GM23338 (cell line): ENCODE results near the gene JAG1. TPM values are rescaled to one million over a fixed set of nuclear protein-coding genes. Genes with fewer than 3 reads are reported as not detected.

Experiments used
- ATAC-seq: fragments of 200-7000 bp; cut with Tn5 transposase; 3 replicates; pipeline ENCODE4 v1.9.1; 2020
- DNase-seq: peaks from one replicate; pipeline ENCODE4 v3.0.0-alpha.2; 2015; ENCODE audit warnings: low spot score
- H2AFZ ChIP-seq: fragments of 200-600 bp; sonication (generic); 2 replicates; pipeline ENCODE4 v1.8.0; 2016; ENCODE audit warnings: antibody characterized with exemption, mild to moderate bottlenecking, moderate library complexity
- H3F3A ChIP-seq: fragments of 200-600 bp; sonication (generic); replicated peaks from 2 replicates; pipeline ENCODE4 v1.8.0; 2017; ENCODE audit warnings: antibody characterized with exemption, mixed run types, low read depth
- H3K27ac ChIP-seq: fragments of 200-600 bp; sonication (generic); 2 replicates; pipeline ENCODE4 v1.6.1; 2016; ENCODE audit warnings: low read depth
- H3K27me3 ChIP-seq: fragments of 200-600 bp; sonication (generic); 2 replicates; pipeline ENCODE4 v1.8.0; 2016; ENCODE audit warnings: mild to moderate bottlenecking, mixed run types, moderate library complexity; ENCODE audit not compliant: insufficient read depth
- H3K36me3 ChIP-seq: fragments of 200-600 bp; sonication (generic); 2 replicates; pipeline ENCODE4 v1.8.0; 2016; ENCODE audit warnings: mild to moderate bottlenecking; ENCODE audit not compliant: insufficient read depth
- H3K4me1 ChIP-seq: fragments of 200-600 bp; sonication (generic); 2 replicates; pipeline ENCODE4 v1.8.0; 2016; ENCODE audit warnings: mild to moderate bottlenecking, moderate library complexity; ENCODE audit not compliant: insufficient read depth
- H3K4me2 ChIP-seq: fragments of 200-600 bp; sonication (generic); 2 replicates; pipeline ENCODE4 v1.7.1; 2017; ENCODE audit warnings: mixed run types
- H3K4me3 ChIP-seq: fragments of 200-600 bp; sonication (generic); 2 replicates; pipeline ENCODE4 v1.6.1; 2016; ENCODE audit warnings: mixed run types
- H3K79me2 ChIP-seq: fragments of 200-600 bp; sonication (generic); replicated peaks from 2 replicates; pipeline ENCODE4 v1.8.0; 2017; ENCODE audit warnings: mild to moderate bottlenecking; ENCODE audit not compliant: insufficient read depth
- H3K9me2 ChIP-seq: fragments of 200-600 bp; sonication (generic); 2 replicates; pipeline ENCODE4 v1.8.0; 2017; ENCODE audit not compliant: insufficient read depth
- H4K20me1 ChIP-seq: fragments of 200-600 bp; sonication (generic); replicated peaks from 2 replicates; pipeline ENCODE4 v1.8.0; 2017; ENCODE audit warnings: mild to moderate bottlenecking; ENCODE audit not compliant: insufficient read depth
- H3K27ac Mint-ChIP-seq: 2 replicates; pipeline ENCODE4 v1.8.0; 2020; ENCODE audit warnings: inconsistent platforms, mild to moderate bottlenecking, moderate library complexity, mixed read lengths
- H3K27me3 Mint-ChIP-seq: 3 replicates; pipeline ENCODE4 v1.8.0; 2022; ENCODE audit warnings: low read depth, mild to moderate bottlenecking, moderate library complexity, mixed read lengths, inconsistent platforms; ENCODE audit not compliant: insufficient read depth, poor library complexity
- H3K36me3 Mint-ChIP-seq: 3 replicates; pipeline ENCODE4 v1.8.0; 2021; ENCODE audit warnings: low read depth, mild to moderate bottlenecking, inconsistent platforms, moderate library complexity, mixed read lengths
- H3K4me1 Mint-ChIP-seq: 3 replicates; pipeline ENCODE4 v1.8.0; 2020; ENCODE audit warnings: mild to moderate bottlenecking, inconsistent platforms, mixed read lengths
- H3K4me3 Mint-ChIP-seq: 3 replicates; pipeline ENCODE4 v1.8.0; 2021; ENCODE audit warnings: moderate library complexity, mild to moderate bottlenecking, inconsistent platforms, mixed read lengths
- H3K9me3 Mint-ChIP-seq: 3 replicates; pipeline ENCODE4 v1.8.0; 2020; ENCODE audit warnings: moderate library complexity, mild to moderate bottlenecking, inconsistent platforms, mixed read lengths
- EZH2 ChIP-seq: fragments of 200-600 bp; sonication (generic); IDR thresholded peaks from one replicate; pipeline ENCODE4 v1.8.0; 2017; ENCODE audit warnings: antibody characterized with exemption, mild to moderate bottlenecking, low read depth; ENCODE audit not compliant: unreplicated experiment
- EZH2phosphoT487 ChIP-seq: fragments of 200-600 bp; sonication (generic); IDR thresholded peaks from one replicate; pipeline ENCODE4 v1.8.1; 2018; ENCODE audit warnings: antibody characterized with exemption; ENCODE audit not compliant: unreplicated experiment
- NANOG ChIP-seq: IDR thresholded peaks from 2 replicates; pipeline ENCODE4 v1.6.1; 2016; ENCODE audit warnings: antibody characterized with exemption, borderline replicate concordance
- POLR2AphosphoS5 ChIP-seq: IDR thresholded peaks from 2 replicates; pipeline ENCODE4 v1.6.1; 2016; ENCODE audit warnings: antibody characterized with exemption, low read depth
- STAT1 ChIP-seq: IDR thresholded peaks from one replicate; pipeline ENCODE4 v1.6.1; 2016; ENCODE audit warnings: antibody characterized with exemption; ENCODE audit not compliant: unreplicated experiment
- ZNF114 ChIP-seq: fragments of 250-450 bp; sonication (Bioruptor Pico); IDR thresholded peaks from 2 replicates; pipeline ENCODE4 v1.5.0; 2020; ENCODE audit warnings: mild to moderate bottlenecking, moderate library complexity
- ZNF331 ChIP-seq: fragments of 250-450 bp; sonication (Bioruptor Pico); IDR thresholded peaks from 2 replicates; pipeline ENCODE4 v1.5.0; 2020; ENCODE audit warnings: low read depth, mild to moderate bottlenecking, moderate library complexity
- polyA plus RNA-seq: library from polyadenylated mRNA; unstranded; fragments of >200 nt; fragmentation: Nextera tagmentation; extraction: Ambion mirVana; gene quantifications from 2 replicates; pipeline ENCODE4 v1.2.1, GENCODE V29; 2016
- total RNA-seq: library from RNA; depleted of rRNA; stranded (reverse); fragments of >200 nt; shearing (Covaris generic); gene quantifications from 2 replicates; pipeline ENCODE4 v1.2.3, GENCODE V29; 2014
- TF ChIP-seq, protein P1 (sequence below): fragments of 250-450 bp; sonication (Bioruptor Pico); IDR thresholded peaks from 2 replicates; pipeline ENCODE4 v1.5.0; 2020; ENCODE audit warnings: mild to moderate bottlenecking, moderate library complexity
- TF ChIP-seq, protein P2 (sequence below): IDR thresholded peaks from one replicate; pipeline ENCODE4 v1.6.1; 2018; ENCODE audit warnings: antibody characterized with exemption; ENCODE audit not compliant: unreplicated experiment
- TF ChIP-seq, protein P3 (sequence below), 2 experiments: fragments of 200-600 bp in 1 of 2; sonication (generic) in 1 of 2; conservative IDR thresholded peaks; 2 replicates each; pipeline versions ENCODE4 v1.5.1 to v1.6.1; 2016 to 2017; ENCODE audit warnings: antibody characterized with exemption in 2 of 2, low read depth in 2 of 2, mild to moderate bottlenecking in 2 of 2, moderate library complexity in 1 of 2

Gene JAG1
- total and polyA plus RNA-seq, 2 experiments from 2014 or later: 9.7 to 46.5 TPM

DNA sequence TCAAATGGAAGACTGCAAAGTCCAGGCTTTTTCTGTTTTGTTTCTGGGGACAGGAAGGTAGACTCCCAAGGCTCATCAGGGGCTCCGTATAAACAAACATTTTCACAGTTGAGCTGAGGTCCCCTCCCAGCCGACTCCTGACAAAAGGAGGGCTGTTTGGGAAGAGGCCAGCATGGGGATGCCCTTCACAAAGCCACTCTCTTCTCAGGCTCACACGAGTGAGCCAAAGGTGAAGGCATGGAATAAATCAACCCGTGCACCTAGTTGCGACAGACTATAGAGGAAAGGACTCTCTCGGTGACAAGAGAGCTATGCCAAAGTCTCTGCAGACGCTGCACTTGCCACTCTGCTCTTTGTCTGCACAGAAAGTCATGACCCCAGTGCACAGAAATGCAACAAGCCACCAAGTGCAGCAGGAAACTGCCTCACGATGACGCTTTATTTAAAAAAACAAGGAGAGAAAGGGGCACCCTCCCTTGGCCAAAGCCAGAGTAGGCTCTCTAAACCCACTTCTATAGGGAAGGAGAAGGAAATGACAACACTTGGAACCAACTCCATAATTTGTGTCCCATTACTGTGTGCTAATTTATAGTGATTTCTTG is 21.0 kb downstream of the JAG1 start:
- TF ChIP-seq NANOG (no peak), ZNF331 (no peak), STAT1 (no peak), EZH2phosphoT487 (no peak), EZH2 (no peak), ZNF114 (CRISPR knock-in tag) (no peak)
- Histone ChIP-seq H3K79me2 (peaks cover 50% of the 10 kb centered on the region), H2AFZ (no peak overlapping the region), H3K4me1 (peaks cover 78% of the 10 kb centered on the region), H4K20me1 (peaks cover 23% of the 10 kb centered on the region), H3K27ac (0 out of 2 replicates have a peak overlapping the region, but pooled peaks have one; percentile 21), H3K36me3 (peaks cover 26% of the 10 kb centered on the region), H3K4me2 (peak overlapping the region; percentile 51; the same call in 1 of the 2 replicates), H3K27me3 (no peaks in the 10 kb centered on the region), H3K4me3 (no peak overlapping the region), H3K9me2 (no peaks in the 10 kb centered on the region), H3F3A (no peaks in the 10 kb centered on the region)
- H3K9me3 Mint-ChIP-seq: no peaks in the 10 kb centered on the region
- H3K4me3 Mint-ChIP-seq: no peak overlapping the region
- DNase-seq (no peak), ATAC-seq (no peak)
- peaks cover 4% of the 10 kb centered on the region for H3K27me3 Mint-ChIP-seq
- peaks cover 89% of the 10 kb centered on the region for H3K36me3 Mint-ChIP-seq
- H3K27ac Mint-ChIP-seq: peak overlapping the region; percentile 85
- H3K4me1 Mint-ChIP-seq: peaks cover 89% of the 10 kb centered on the region

DNA sequence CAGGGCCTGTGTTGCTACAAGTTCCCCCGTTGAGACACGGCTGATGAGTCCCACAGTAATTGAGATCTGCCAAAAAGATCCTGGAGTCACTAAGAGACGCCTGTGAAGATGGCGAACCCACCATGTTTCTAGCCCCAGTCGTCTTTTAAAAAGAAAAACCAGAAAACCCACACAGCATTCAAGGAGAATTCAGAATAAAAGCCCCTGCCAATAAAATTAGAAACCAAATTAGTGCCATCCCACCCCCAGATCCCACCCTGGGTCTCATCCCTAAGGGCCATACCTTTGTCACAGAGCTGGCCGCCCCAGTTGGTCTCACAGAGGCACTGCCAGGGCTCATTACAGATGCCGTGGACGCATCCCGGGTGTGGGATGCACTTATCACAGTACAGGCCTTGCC is 21.6 kb downstream of the JAG1 start:
- no peaks in the 10 kb centered on the region for H3K9me2 ChIP-seq
- peaks cover 72% of the 10 kb centered on the region for H3K4me1 ChIP-seq
- H3K36me3 Mint-ChIP-seq: peaks cover 89% of the 10 kb centered on the region
- H2AFZ ChIP-seq: no peak overlapping the region
- peaks cover 10% of the 10 kb centered on the region for H3K27me3 Mint-ChIP-seq
- peak overlapping the region; percentile 51; the same call in 1 of the 2 replicates for H3K4me2 ChIP-seq
- H3K27ac ChIP-seq: no peak overlapping the region
- H4K20me1 ChIP-seq: peaks cover 24% of the 10 kb centered on the region; the same call in 1 of the 2 replicates
- H3K4me3 Mint-ChIP-seq: no peak overlapping the region
- no peaks in the 10 kb centered on the region for H3F3A ChIP-seq
- no peak for DNase-seq
- H3K9me3 Mint-ChIP-seq: no peaks in the 10 kb centered on the region
- H3K4me1 Mint-ChIP-seq: peaks cover 89% of the 10 kb centered on the region
- H3K79me2 ChIP-seq: peaks cover 44% of the 10 kb centered on the region
- H3K36me3 ChIP-seq: peaks cover 29% of the 10 kb centered on the region
- H3K27me3 ChIP-seq: no peaks in the 10 kb centered on the region
- H3K4me3 ChIP-seq: no peak overlapping the region
- ATAC-seq: no peak
- no peak overlapping the region for H3K27ac Mint-ChIP-seq
- TF ChIP-seq, protein P1, sequence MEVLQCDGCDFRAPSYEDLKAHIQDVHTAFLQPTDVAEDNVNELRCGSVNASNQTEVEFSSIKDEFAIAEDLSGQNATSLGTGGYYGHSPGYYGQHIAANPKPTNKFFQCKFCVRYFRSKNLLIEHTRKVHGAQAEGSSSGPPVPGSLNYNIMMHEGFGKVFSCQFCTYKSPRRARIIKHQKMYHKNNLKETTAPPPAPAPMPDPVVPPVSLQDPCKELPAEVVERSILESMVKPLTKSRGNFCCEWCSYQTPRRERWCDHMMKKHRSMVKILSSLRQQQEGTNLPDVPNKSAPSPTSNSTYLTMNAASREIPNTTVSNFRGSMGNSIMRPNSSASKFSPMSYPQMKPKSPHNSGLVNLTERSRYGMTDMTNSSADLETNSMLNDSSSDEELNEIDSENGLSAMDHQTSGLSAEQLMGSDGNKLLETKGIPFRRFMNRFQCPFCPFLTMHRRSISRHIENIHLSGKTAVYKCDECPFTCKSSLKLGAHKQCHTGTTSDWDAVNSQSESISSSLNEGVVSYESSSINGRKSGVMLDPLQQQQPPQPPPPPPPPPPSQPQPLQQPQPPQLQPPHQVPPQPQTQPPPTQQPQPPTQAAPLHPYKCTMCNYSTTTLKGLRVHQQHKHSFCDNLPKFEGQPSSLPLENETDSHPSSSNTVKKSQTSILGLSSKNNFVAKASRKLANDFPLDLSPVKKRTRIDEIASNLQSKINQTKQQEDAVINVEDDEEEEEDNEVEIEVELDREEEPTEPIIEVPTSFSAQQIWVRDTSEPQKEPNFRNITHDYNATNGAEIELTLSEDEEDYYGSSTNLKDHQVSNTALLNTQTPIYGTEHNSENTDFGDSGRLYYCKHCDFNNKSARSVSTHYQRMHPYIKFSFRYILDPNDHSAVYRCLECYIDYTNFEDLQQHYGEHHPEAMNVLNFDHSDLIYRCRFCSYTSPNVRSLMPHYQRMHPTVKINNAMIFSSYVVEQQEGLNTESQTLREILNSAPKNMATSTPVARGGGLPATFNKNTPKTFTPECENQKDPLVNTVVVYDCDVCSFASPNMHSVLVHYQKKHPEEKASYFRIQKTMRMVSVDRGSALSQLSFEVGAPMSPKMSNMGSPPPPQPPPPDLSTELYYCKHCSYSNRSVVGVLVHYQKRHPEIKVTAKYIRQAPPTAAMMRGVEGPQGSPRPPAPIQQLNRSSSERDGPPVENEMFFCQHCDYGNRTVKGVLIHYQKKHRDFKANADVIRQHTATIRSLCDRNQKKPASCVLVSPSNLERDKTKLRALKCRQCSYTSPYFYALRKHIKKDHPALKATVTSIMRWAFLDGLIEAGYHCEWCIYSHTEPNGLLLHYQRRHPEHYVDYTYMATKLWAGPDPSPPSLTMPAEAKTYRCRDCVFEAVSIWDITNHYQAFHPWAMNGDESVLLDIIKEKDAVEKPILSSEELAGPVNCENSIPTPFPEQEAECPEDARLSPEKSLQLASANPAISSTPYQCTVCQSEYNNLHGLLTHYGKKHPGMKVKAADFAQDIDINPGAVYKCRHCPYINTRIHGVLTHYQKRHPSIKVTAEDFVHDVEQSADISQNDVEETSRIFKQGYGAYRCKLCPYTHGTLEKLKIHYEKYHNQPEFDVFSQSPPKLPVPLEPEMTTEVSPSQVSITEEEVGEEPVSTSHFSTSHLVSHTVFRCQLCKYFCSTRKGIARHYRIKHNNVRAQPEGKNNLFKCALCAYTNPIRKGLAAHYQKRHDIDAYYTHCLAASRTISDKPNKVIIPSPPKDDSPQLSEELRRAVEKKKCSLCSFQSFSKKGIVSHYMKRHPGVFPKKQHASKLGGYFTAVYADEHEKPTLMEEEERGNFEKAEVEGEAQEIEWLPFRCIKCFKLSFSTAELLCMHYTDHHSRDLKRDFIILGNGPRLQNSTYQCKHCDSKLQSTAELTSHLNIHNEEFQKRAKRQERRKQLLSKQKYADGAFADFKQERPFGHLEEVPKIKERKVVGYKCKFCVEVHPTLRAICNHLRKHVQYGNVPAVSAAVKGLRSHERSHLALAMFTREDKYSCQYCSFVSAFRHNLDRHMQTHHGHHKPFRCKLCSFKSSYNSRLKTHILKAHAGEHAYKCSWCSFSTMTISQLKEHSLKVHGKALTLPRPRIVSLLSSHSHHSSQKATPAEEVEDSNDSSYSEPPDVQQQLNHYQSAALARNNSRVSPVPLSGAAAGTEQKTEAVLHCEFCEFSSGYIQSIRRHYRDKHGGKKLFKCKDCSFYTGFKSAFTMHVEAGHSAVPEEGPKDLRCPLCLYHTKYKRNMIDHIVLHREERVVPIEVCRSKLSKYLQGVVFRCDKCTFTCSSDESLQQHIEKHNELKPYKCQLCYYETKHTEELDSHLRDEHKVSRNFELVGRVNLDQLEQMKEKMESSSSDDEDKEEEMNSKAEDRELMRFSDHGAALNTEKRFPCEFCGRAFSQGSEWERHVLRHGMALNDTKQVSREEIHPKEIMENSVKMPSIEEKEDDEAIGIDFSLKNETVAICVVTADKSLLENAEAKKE (CRISPR knock-in tag): no peak
- TF ChIP-seq STAT1 (no peak), EZH2phosphoT487 (no peak), ZNF114 (CRISPR knock-in tag) (no peak), POLR2AphosphoS5 (no peak)
- TF ChIP-seq, protein P2, sequence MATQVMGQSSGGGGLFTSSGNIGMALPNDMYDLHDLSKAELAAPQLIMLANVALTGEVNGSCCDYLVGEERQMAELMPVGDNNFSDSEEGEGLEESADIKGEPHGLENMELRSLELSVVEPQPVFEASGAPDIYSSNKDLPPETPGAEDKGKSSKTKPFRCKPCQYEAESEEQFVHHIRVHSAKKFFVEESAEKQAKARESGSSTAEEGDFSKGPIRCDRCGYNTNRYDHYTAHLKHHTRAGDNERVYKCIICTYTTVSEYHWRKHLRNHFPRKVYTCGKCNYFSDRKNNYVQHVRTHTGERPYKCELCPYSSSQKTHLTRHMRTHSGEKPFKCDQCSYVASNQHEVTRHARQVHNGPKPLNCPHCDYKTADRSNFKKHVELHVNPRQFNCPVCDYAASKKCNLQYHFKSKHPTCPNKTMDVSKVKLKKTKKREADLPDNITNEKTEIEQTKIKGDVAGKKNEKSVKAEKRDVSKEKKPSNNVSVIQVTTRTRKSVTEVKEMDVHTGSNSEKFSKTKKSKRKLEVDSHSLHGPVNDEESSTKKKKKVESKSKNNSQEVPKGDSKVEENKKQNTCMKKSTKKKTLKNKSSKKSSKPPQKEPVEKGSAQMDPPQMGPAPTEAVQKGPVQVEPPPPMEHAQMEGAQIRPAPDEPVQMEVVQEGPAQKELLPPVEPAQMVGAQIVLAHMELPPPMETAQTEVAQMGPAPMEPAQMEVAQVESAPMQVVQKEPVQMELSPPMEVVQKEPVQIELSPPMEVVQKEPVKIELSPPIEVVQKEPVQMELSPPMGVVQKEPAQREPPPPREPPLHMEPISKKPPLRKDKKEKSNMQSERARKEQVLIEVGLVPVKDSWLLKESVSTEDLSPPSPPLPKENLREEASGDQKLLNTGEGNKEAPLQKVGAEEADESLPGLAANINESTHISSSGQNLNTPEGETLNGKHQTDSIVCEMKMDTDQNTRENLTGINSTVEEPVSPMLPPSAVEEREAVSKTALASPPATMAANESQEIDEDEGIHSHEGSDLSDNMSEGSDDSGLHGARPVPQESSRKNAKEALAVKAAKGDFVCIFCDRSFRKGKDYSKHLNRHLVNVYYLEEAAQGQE: no peak
- TF ChIP-seq, protein P3, sequence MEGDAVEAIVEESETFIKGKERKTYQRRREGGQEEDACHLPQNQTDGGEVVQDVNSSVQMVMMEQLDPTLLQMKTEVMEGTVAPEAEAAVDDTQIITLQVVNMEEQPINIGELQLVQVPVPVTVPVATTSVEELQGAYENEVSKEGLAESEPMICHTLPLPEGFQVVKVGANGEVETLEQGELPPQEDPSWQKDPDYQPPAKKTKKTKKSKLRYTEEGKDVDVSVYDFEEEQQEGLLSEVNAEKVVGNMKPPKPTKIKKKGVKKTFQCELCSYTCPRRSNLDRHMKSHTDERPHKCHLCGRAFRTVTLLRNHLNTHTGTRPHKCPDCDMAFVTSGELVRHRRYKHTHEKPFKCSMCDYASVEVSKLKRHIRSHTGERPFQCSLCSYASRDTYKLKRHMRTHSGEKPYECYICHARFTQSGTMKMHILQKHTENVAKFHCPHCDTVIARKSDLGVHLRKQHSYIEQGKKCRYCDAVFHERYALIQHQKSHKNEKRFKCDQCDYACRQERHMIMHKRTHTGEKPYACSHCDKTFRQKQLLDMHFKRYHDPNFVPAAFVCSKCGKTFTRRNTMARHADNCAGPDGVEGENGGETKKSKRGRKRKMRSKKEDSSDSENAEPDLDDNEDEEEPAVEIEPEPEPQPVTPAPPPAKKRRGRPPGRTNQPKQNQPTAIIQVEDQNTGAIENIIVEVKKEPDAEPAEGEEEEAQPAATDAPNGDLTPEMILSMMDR (conservative IDR thresholded peaks at IDR 0.05; ENCODE audit: low read depth in 2 of 2): no peak
